Measurements from ENCODE around the gene RALY.

Gene RALY

GRCh38 chr20:34084227-34084923, 90.7 kb downstream of the RALY start:
- no peaks in the 10 kb centered on the region for H3K4me1 ChIP-seq (ENCODE audit: insufficient read depth, low read length)
- no peaks in the 10 kb centered on the region for H3K27me3 ChIP-seq (ENCODE audit: insufficient read depth, low read length)
- H3K36me3 ChIP-seq (ENCODE audit: insufficient read depth, low read length), result peaks cover 81% of the 10 kb centered on the region
- no peak overlapping the region for H2AFZ ChIP-seq (ENCODE audit: low read depth, low read length)
- no peaks in the 10 kb centered on the region for H3K9me3 ChIP-seq (ENCODE audit: low read length)
- H3K4me3 ChIP-seq (ENCODE audit: low read length), result no peak overlapping the region

- H3K4me1 ChIP-seq (ENCODE audit: insufficient read depth, low read length), result no peaks in the 10 kb centered on the region
- no peak overlapping the region for H2AFZ ChIP-seq (ENCODE audit: low read depth, low read length)
- H3K9me3 ChIP-seq (ENCODE audit: low read length), result no peaks in the 10 kb centered on the region
- no peak overlapping the region for H3K4me3 ChIP-seq (ENCODE audit: low read length)
- H3K27me3 ChIP-seq (ENCODE audit: insufficient read depth, low read length), result no peaks in the 10 kb centered on the region
- H3K36me3 ChIP-seq (ENCODE audit: insufficient read depth, low read length), result peaks cover 79% of the 10 kb centered on the region
These were observed 91.9 kb downstream of the RALY start for GRCh38 chr20:34085544-34086040.

- Histone ChIP-seq H3K4me3 (ENCODE audit: low read length) (no peak overlapping the region), H2AFZ (ENCODE audit: low read depth, low read length) (no peak overlapping the region), H3K27me3 (ENCODE audit: insufficient read depth, low read length) (no peaks in the 10 kb centered on the region), H3K9me3 (ENCODE audit: low read length) (no peaks in the 10 kb centered on the region), H3K36me3 (ENCODE audit: insufficient read depth, low read length) (peaks cover 78% of the 10 kb centered on the region), H3K4me1 (ENCODE audit: insufficient read depth, low read length) (no peaks in the 10 kb centered on the region)
These were observed 94.8 kb downstream of the RALY start for GRCh38 chr20:34088305-34089174.

- Histone ChIP-seq H3K36me3 (ENCODE audit: insufficient read depth, low read length) (peaks cover 76% of the 10 kb centered on the region), H3K4me3 (ENCODE audit: low read length) (no peak overlapping the region), H2AFZ (ENCODE audit: low read depth, low read length) (no peak overlapping the region)
These were observed 95.4 kb downstream of the RALY start for GRCh38 chr20:34089175-34089479.

GRCh38 chr20:34089655-34090345, 96.1 kb downstream of the RALY start:
- Histone ChIP-seq H2AFZ (ENCODE audit: low read depth, low read length) (no peak overlapping the region), H3K4me3 (ENCODE audit: low read length) (no peak overlapping the region), H3K4me1 (ENCODE audit: insufficient read depth, low read length) (no peaks in the 10 kb centered on the region), H3K36me3 (ENCODE audit: insufficient read depth, low read length) (peaks cover 76% of the 10 kb centered on the region), H3K9me3 (ENCODE audit: low read length) (no peaks in the 10 kb centered on the region), H3K27me3 (ENCODE audit: insufficient read depth, low read length) (no peaks in the 10 kb centered on the region)

More at GRCh38 chr20:34089175-34089479, 95.4 kb downstream of the RALY start:
- Histone ChIP-seq H3K4me1 (ENCODE audit: insufficient read depth, low read length) (no peaks in the 10 kb centered on the region), H3K27me3 (ENCODE audit: insufficient read depth, low read length) (no peaks in the 10 kb centered on the region), H3K9me3 (ENCODE audit: low read length) (no peaks in the 10 kb centered on the region)

GRCh38 chr20:34090645-34091044, 96.9 kb downstream of the RALY start:
- Histone ChIP-seq H3K36me3 (ENCODE audit: insufficient read depth, low read length) (peaks cover 79% of the 10 kb centered on the region), H3K9me3 (ENCODE audit: low read length) (no peaks in the 10 kb centered on the region), H2AFZ (ENCODE audit: low read depth, low read length) (no peak overlapping the region), H3K4me3 (ENCODE audit: low read length) (no peak overlapping the region), H3K27me3 (ENCODE audit: insufficient read depth, low read length) (no peaks in the 10 kb centered on the region), H3K4me1 (ENCODE audit: insufficient read depth, low read length) (no peaks in the 10 kb centered on the region)

GRCh38 chr20:34091637-34092200, 98.0 kb downstream of the RALY start:
- no peak overlapping the region for H2AFZ ChIP-seq (ENCODE audit: low read depth, low read length)
- no peaks in the 10 kb centered on the region for H3K4me1 ChIP-seq (ENCODE audit: insufficient read depth, low read length)
- H3K9me3 ChIP-seq (ENCODE audit: low read length), result no peaks in the 10 kb centered on the region
- H3K27me3 ChIP-seq (ENCODE audit: insufficient read depth, low read length), result no peaks in the 10 kb centered on the region
- H3K36me3 ChIP-seq (ENCODE audit: insufficient read depth, low read length), result peaks cover 85% of the 10 kb centered on the region
- no peak overlapping the region for H3K4me3 ChIP-seq (ENCODE audit: low read length)

GRCh38 chr20:34093895-34094294, 100.2 kb downstream of the RALY start:
- no peak overlapping the region for H3K4me3 ChIP-seq (ENCODE audit: low read length)
- no peaks in the 10 kb centered on the region for H3K27me3 ChIP-seq (ENCODE audit: insufficient read depth, low read length)
- no peaks in the 10 kb centered on the region for H3K4me1 ChIP-seq (ENCODE audit: insufficient read depth, low read length)
- H3K36me3 ChIP-seq (ENCODE audit: insufficient read depth, low read length), result peaks cover 85% of the 10 kb centered on the region
- H3K9me3 ChIP-seq (ENCODE audit: low read length), result no peaks in the 10 kb centered on the region
- H2AFZ ChIP-seq (ENCODE audit: low read depth, low read length), result no peak overlapping the region

- Histone ChIP-seq H3K4me3 (ENCODE audit: low read length) (no peak overlapping the region), H2AFZ (ENCODE audit: low read depth, low read length) (no peak overlapping the region), H3K27me3 (ENCODE audit: insufficient read depth, low read length) (no peaks in the 10 kb centered on the region), H3K9me3 (ENCODE audit: low read length) (no peaks in the 10 kb centered on the region), H3K4me1 (ENCODE audit: insufficient read depth, low read length) (no peaks in the 10 kb centered on the region), H3K36me3 (ENCODE audit: insufficient read depth, low read length) (peaks cover 85% of the 10 kb centered on the region)
These were observed 102.1 kb downstream of the RALY start for GRCh38 chr20:34095825-34096224.

GRCh38 chr20:34096699-34097444, 103.2 kb downstream of the RALY start:
- peaks cover 84% of the 10 kb centered on the region for H3K36me3 ChIP-seq (ENCODE audit: insufficient read depth, low read length)
- no peak overlapping the region for H2AFZ ChIP-seq (ENCODE audit: low read depth, low read length)
- no peaks in the 10 kb centered on the region for H3K27me3 ChIP-seq (ENCODE audit: insufficient read depth, low read length)

GRCh38 chr20:34098570-34098969, 104.9 kb downstream of the RALY start:
- H3K36me3 ChIP-seq (ENCODE audit: insufficient read depth, low read length), result peaks cover 88% of the 10 kb centered on the region
- H3K4me3 ChIP-seq (ENCODE audit: low read length), result no peak overlapping the region
- H2AFZ ChIP-seq (ENCODE audit: low read depth, low read length), result no peak overlapping the region
- no peaks in the 10 kb centered on the region for H3K9me3 ChIP-seq (ENCODE audit: low read length)
- no peaks in the 10 kb centered on the region for H3K27me3 ChIP-seq (ENCODE audit: insufficient read depth, low read length)
- H3K4me1 ChIP-seq (ENCODE audit: insufficient read depth, low read length), result no peaks in the 10 kb centered on the region

More at GRCh38 chr20:34096699-34097444, 103.2 kb downstream of the RALY start:
- H3K4me1 ChIP-seq (ENCODE audit: insufficient read depth, low read length), result no peaks in the 10 kb centered on the region
- H3K9me3 ChIP-seq (ENCODE audit: low read length), result no peaks in the 10 kb centered on the region
- H3K4me3 ChIP-seq (ENCODE audit: low read length), result no peak overlapping the region

GRCh38 chr20:34099675-34100074, 106.0 kb downstream of the RALY start:
- Histone ChIP-seq H3K36me3 (ENCODE audit: insufficient read depth, low read length) (peaks cover 87% of the 10 kb centered on the region), H3K4me3 (ENCODE audit: low read length) (no peak overlapping the region), H3K27me3 (ENCODE audit: insufficient read depth, low read length) (no peaks in the 10 kb centered on the region), H3K4me1 (ENCODE audit: insufficient read depth, low read length) (no peaks in the 10 kb centered on the region), H2AFZ (ENCODE audit: low read depth, low read length) (no peak overlapping the region), H3K9me3 (ENCODE audit: low read length) (no peaks in the 10 kb centered on the region)

All from neuron (in vitro differentiated cells).